ENCODE measurements around the gene MTMR8. TPM values are rescaled to one million over a fixed set of nuclear protein-coding genes. Genes with fewer than 3 reads are reported as not detected.
A peak's percentile ranks its signal among the peaks of the same experiment; 100 is the strongest.

The MTMR8 gene
- total RNA-seq = 1 to 10 TPM in 2 of 9 donors, under 1 TPM in 6, not detected in 1; 0.19 to 1.5 (median 0.56) TPM
- polyA plus RNA-seq = under 1 TPM in 1 of 2 donors, not detected in 1; 0.44 TPM
- long read RNA-seq, donor 1 = 0 reads
- long read RNA-seq, donor 2 = 0 reads
- long read RNA-seq, donor 3 = 0 reads

DNA sequence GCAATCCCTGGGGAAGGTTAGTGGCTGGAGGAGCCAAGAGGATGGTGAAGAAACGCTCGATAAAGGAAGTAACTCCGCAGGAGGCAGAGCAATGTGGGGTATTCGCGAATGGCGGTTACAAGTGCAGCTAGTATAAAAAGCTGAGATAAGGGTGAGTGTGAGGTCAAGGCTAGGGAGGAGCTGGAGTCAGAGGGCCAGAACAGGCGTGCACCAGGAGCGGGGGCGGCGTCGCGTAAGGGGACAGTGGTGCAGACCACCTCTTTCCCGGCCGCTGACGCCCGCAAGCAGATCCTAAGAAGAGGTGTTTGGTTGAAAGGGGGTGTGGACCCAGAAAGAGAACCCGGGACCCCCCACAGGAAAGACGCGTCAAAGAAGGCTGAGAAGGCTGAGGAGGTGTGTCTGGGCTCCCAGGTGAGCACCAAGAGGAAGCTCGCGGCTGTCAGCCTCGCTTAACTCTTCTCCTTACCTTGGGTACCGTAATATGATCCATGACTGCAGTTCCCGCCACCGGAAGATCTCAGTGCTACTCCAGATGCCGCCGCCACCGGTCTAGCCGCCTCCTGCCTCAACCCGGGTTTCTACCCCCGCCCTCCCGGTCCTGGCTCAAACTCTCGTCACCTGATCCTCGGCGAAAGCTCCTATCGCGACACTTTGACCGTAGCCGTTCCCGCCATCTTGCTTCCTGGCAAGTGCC lies at the start of gene MTMR8:
MTMR8 (minus strand) TSS at position 579 of the 694 bp plus-strand sequence; CDS start at position 490, 89 bp downstream.
- WGBS, 4 donors = 0 to 33% (median 17%) methylated on average over 39 to 40 of the region's 40 CpGs
- intact Hi-C loops (cut with DNase I) = loop anchor here in 1 of 10 donors (10.0 kb wide), 1 partner anchor 190 kb away; the partner anchor contains the start of gene AMER1
- Histone ChIP-seq H3K4me3 (peak within 1 kb of the TSS; percentile 43 to 82 (median 66)), H3K27ac (peak within 1 kb of the TSS in 6 of 12 donors; percentile 12 to 58 (median 21)), H3K9me3 (no peaks in the 10 kb centered on the region), H3K4me1 (peaks cover 0 to 4% (median 0%) of the 10 kb centered on the region in 12 donors), H3K36me3 (no peaks in the 10 kb centered on the region), H3K27me3 (peaks cover 0 to 3% (median 0%) of the 10 kb centered on the region in 9 donors)
- ATAC-seq (peak; percentile 67 to 93 (median 90)), DNase-seq (peak; percentile 66 to 75 (median 68))
- no peak for TF ChIP-seq POLR2A (IDR thresholded peaks at IDR 0.05)
- TF ChIP-seq, protein P1, sequence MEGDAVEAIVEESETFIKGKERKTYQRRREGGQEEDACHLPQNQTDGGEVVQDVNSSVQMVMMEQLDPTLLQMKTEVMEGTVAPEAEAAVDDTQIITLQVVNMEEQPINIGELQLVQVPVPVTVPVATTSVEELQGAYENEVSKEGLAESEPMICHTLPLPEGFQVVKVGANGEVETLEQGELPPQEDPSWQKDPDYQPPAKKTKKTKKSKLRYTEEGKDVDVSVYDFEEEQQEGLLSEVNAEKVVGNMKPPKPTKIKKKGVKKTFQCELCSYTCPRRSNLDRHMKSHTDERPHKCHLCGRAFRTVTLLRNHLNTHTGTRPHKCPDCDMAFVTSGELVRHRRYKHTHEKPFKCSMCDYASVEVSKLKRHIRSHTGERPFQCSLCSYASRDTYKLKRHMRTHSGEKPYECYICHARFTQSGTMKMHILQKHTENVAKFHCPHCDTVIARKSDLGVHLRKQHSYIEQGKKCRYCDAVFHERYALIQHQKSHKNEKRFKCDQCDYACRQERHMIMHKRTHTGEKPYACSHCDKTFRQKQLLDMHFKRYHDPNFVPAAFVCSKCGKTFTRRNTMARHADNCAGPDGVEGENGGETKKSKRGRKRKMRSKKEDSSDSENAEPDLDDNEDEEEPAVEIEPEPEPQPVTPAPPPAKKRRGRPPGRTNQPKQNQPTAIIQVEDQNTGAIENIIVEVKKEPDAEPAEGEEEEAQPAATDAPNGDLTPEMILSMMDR (IDR thresholded peaks at IDR 0.05) = no peak

GRCh38 chrX:64439551-64439950 lies 44.3 kb upstream of the MTMR8 start:
- Histone ChIP-seq H3K36me3 (no peaks in the 10 kb centered on the region), H3K4me1 (no peaks in the 10 kb centered on the region), H3K27ac (no peak overlapping the region), H3K27me3 (no peaks in the 10 kb centered on the region), H3K4me3 (no peak overlapping the region), H3K9me3 (peaks cover 0 to 12% (median 0%) of the 10 kb centered on the region in 12 donors)
- intact Hi-C loops (cut with DNase I) = no loop called here
- DNase-seq = no peak
- WGBS, 4 donors = 67 to 84% (median 82%) methylated on average over 2 of the region's 2 CpGs
- ATAC-seq = no peak
- no peak for TF ChIP-seq POLR2A (IDR thresholded peaks at IDR 0.05)
- TF ChIP-seq, protein P1 (IDR thresholded peaks at IDR 0.05) = no peak

- DNase-seq = no peak
- TF ChIP-seq, protein P1 (IDR thresholded peaks at IDR 0.05) = no peak
- no peak for TF ChIP-seq POLR2A (IDR thresholded peaks at IDR 0.05)
- no peak overlapping the region for H3K4me3 ChIP-seq
Observed at GRCh38 chrX:64437665-64438064, 42.4 kb upstream of the MTMR8 start.

GRCh38 chrX:64437218-64437617 lies 42.0 kb upstream of the MTMR8 start:
- WGBS, 4 donors = 69 to 85% (median 75%) methylated on average over 5 of the region's 5 CpGs
- DNase-seq (no peak), ATAC-seq (no peak)
- peaks cover 0 to 5% (median 0%) of the 10 kb centered on the region in 12 donors for H3K9me3 ChIP-seq
- no peaks in the 10 kb centered on the region for H3K36me3 ChIP-seq
- H3K27ac ChIP-seq = no peak overlapping the region
- intact Hi-C loops (cut with DNase I) = no loop called here
- H3K27me3 ChIP-seq = no peaks in the 10 kb centered on the region
- H3K4me3 ChIP-seq = no peak overlapping the region
- H3K4me1 ChIP-seq = no peaks in the 10 kb centered on the region
- TF ChIP-seq, protein P1 (IDR thresholded peaks at IDR 0.05) = no peak
- no peak for TF ChIP-seq POLR2A (IDR thresholded peaks at IDR 0.05)

More at GRCh38 chrX:64437665-64438064, 42.4 kb upstream of the MTMR8 start:
- intact Hi-C loops (cut with DNase I) = no loop called here
- Histone ChIP-seq H3K36me3 (no peaks in the 10 kb centered on the region), H3K4me1 (no peaks in the 10 kb centered on the region), H3K9me3 (peaks cover 0 to 8% (median 0%) of the 10 kb centered on the region in 12 donors), H3K27me3 (no peaks in the 10 kb centered on the region), H3K27ac (no peak overlapping the region)
- 81 to 100% (median 86%) methylated on average over 1 of the region's 1 CpG for WGBS, 4 donors
- ATAC-seq = no peak

Measured in heart left ventricle (tissue), 16 donors.